Tibial nerve (tissue), 4 donors: ENCODE results near the gene SLC39A11. TPM values are rescaled to one million over a fixed set of nuclear protein-coding genes. Genes with fewer than 3 reads are reported as not detected.

ENCODE experiments used
- DNase-seq, 2 donors: peaks; one replicate each; pipeline ENCODE4 v3.0.0-alpha.2; 2019; ENCODE audit warnings: low spot score in 2 of 2
- H3K27ac ChIP-seq, 4 donors: fragments of 200-600 bp; sonication (generic) in 3 of 4; one replicate each; pipeline ENCODE4 v1.5.1; 2017 to 2019; ENCODE audit warnings: mild to moderate bottlenecking in 1 of 4
- H3K27me3 ChIP-seq, 2 donors: fragments of 200-600 bp; sonication (generic) in 1 of 2; one replicate each; pipeline versions ENCODE4 v1.5.1 to v1.6.0; 2017 to 2019
- H3K36me3 ChIP-seq, 3 donors: fragments of 200-600 bp; sonication (generic); one replicate each; pipeline ENCODE4 v1.5.1; 2018 to 2019
- H3K4me1 ChIP-seq, 4 donors: fragments of 200-600 bp; sonication (generic) in 3 of 4; one replicate each; pipeline ENCODE4 v1.5.1; 2017 to 2019
- H3K4me3 ChIP-seq, 4 donors: fragments of 200-600 bp; sonication (generic) in 3 of 4; one replicate each; pipeline ENCODE4 v1.5.1; 2017 to 2019; ENCODE audit warnings: mild to moderate bottlenecking in 1 of 4, moderate library complexity in 1 of 4
- H3K9me3 ChIP-seq, 4 donors: fragments of 200-600 bp; sonication (generic) in 3 of 4; one replicate each; pipeline ENCODE4 v1.5.1; 2017 to 2019
- EP300 ChIP-seq, 2 donors: sonication (generic); formaldehyde crosslinking; IDR thresholded peaks; one replicate each; pipeline ENCODE4 v1.6.1; 2017; ENCODE audit warnings: antibody characterized with exemption in 2 of 2, mild to moderate bottlenecking in 1 of 2
- POLR2A ChIP-seq, 2 donors: fragments of 450-650 bp; IDR thresholded peaks; one replicate each; pipeline ENCODE4 v1.6.1; 2017; ENCODE audit warnings: antibody characterized with exemption in 2 of 2, mild to moderate bottlenecking in 2 of 2, moderate library complexity in 2 of 2
- WGBS, 2 donors: methylation state at CpG; one replicate each; pipeline ENCODE4 v1.1.5; 2018; 5-methylcytosine and 5-hydroxymethylcytosine counted together
- total RNA-seq, 4 donors: library from RNA; depleted of rRNA; stranded (reverse); fragments of >200 nt; gene quantifications; one replicate each; pipeline ENCODE4 v1.1.0, GENCODE V29; 2016
- TF ChIP-seq, protein P1 (sequence below), 5 experiments: fragments of 200-600 bp in 3 of 5; fragments of 450-650 bp in 2 of 5; sonication (generic) in 3 of 5; IDR thresholded peaks; one replicate each; pipeline ENCODE4 v1.5.1; 2016 to 2019; ENCODE audit warnings: antibody characterized with exemption in 5 of 5, mild to moderate bottlenecking in 3 of 5, moderate library complexity in 2 of 5

SLC39A11 gene
- total RNA-seq, 4 donors from 2014 or later, result 19.9 to 48.4 (median 37.5) TPM

DNA sequence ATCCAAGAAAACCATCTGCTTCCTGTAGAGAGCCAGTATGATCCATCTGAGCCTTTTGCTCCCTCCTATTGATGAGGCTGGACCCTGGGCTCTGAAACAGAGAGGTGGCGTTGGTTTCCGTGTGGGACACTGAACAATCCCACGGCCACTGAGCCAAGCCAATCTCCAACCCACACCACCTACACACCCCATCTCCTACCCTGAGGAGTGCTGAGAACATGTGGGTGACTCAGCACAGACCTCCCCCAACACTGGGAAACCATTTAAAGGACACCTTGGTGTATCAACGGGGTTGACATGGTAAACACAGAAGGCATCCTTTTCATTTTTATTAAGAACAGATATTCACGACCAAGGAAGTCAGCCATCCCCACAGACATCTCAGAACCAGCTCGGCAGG, 332.1 kb downstream of the SLC39A11 start:
- Histone ChIP-seq H3K36me3 (peaks cover 0 to 12% (median 0%) of the 10 kb centered on the region in 3 donors), H3K27ac (no peak overlapping the region), H3K9me3 (peaks cover 0 to 5% (median 0%) of the 10 kb centered on the region in 4 donors), H3K4me3 (no peak overlapping the region), H3K27me3 (no peaks in the 10 kb centered on the region), H3K4me1 (no peaks in the 10 kb centered on the region)
- TF ChIP-seq EP300 (IDR thresholded peaks at IDR 0.05), result no peak
- TF ChIP-seq POLR2A (IDR thresholded peaks at IDR 0.05), result no peak
- TF ChIP-seq, protein P1, sequence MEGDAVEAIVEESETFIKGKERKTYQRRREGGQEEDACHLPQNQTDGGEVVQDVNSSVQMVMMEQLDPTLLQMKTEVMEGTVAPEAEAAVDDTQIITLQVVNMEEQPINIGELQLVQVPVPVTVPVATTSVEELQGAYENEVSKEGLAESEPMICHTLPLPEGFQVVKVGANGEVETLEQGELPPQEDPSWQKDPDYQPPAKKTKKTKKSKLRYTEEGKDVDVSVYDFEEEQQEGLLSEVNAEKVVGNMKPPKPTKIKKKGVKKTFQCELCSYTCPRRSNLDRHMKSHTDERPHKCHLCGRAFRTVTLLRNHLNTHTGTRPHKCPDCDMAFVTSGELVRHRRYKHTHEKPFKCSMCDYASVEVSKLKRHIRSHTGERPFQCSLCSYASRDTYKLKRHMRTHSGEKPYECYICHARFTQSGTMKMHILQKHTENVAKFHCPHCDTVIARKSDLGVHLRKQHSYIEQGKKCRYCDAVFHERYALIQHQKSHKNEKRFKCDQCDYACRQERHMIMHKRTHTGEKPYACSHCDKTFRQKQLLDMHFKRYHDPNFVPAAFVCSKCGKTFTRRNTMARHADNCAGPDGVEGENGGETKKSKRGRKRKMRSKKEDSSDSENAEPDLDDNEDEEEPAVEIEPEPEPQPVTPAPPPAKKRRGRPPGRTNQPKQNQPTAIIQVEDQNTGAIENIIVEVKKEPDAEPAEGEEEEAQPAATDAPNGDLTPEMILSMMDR (IDR thresholded peaks at IDR 0.05), result no peak
- no peak for DNase-seq
- 89 to 92% methylated on average over 6 of the region's 6 CpGs for WGBS, 2 donors

GRCh38 chr17:72759301-72759700, 333.2 kb downstream of the SLC39A11 start:
- H3K9me3 ChIP-seq, result peaks cover 0 to 5% (median 0%) of the 10 kb centered on the region in 4 donors
- H3K4me1 ChIP-seq, result no peaks in the 10 kb centered on the region
- 60 to 71% methylated on average over 2 of the region's 2 CpGs for WGBS, 2 donors
- H3K27me3 ChIP-seq, result no peaks in the 10 kb centered on the region
- peaks cover 0 to 12% (median 0%) of the 10 kb centered on the region in 3 donors for H3K36me3 ChIP-seq
- H3K27ac ChIP-seq, result no peak overlapping the region
- no peak overlapping the region for H3K4me3 ChIP-seq
- no peak for TF ChIP-seq EP300 (IDR thresholded peaks at IDR 0.05)
- TF ChIP-seq, protein P1 (IDR thresholded peaks at IDR 0.05), result no peak
- TF ChIP-seq POLR2A (IDR thresholded peaks at IDR 0.05), result no peak
- DNase-seq, result no peak

- Histone ChIP-seq H3K27me3 (no peaks in the 10 kb centered on the region), H3K4me1 (no peaks in the 10 kb centered on the region), H3K4me3 (no peak overlapping the region), H3K36me3 (peaks cover 0 to 12% (median 0%) of the 10 kb centered on the region in 3 donors), H3K9me3 (peaks cover 0 to 5% (median 0%) of the 10 kb centered on the region in 4 donors), H3K27ac (no peak overlapping the region)
- TF ChIP-seq, protein P1 (IDR thresholded peaks at IDR 0.05), result no peak
- TF ChIP-seq POLR2A (IDR thresholded peaks at IDR 0.05) (no peak), EP300 (IDR thresholded peaks at IDR 0.05) (no peak)
- 96 to 97% methylated on average over 3 of the region's 3 CpGs for WGBS, 2 donors
- no peak for DNase-seq
These were observed 336.2 kb downstream of the SLC39A11 start for GRCh38 chr17:72756256-72756655.

DNA sequence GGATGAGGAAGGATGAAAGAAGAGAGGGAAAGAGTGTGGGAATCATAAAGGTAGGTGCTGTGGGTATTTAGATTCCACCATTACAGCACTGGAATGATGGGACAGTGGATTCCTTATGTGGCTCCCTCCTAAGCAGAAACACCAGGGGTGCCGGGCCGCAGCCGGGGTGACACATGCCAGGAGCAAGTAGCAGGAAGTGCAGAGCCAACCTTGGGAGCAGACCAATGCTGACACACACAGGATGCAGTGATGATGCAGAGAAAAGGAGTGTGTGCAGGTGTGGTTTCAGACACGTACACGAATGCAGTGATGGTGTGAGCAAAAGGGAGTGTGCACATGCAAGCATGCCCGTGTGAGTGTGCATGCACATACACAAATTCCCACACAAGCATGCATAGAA, 338.0 kb downstream of the SLC39A11 start:
- no peak for TF ChIP-seq POLR2A (IDR thresholded peaks at IDR 0.05)
- TF ChIP-seq EP300 (IDR thresholded peaks at IDR 0.05), result no peak
- TF ChIP-seq, protein P1 (IDR thresholded peaks at IDR 0.05), result no peak

DNA sequence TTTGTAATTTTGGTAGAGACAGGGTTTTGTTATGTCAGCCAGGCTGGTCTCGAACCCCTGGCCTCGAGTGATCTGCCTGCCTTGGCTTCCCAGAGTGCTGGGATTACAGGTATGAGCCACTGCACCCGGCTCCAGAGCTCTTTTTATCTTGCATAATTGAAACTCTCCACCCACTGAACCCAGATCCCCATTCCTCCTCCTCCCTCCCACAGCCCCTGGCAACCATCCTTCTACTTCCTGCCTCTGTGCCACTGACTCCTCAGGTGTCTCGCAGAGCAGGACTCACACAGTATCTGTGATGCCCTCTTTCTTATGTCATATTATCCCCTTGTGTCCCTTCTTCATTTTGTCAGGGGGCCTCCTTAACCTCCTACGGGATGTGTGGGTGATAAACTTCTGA, 340.7 kb downstream of the SLC39A11 start:
- no peak for DNase-seq
- Histone ChIP-seq H3K9me3 (peaks cover 0 to 5% (median 0%) of the 10 kb centered on the region in 4 donors), H3K36me3 (peaks cover 0 to 12% (median 0%) of the 10 kb centered on the region in 3 donors), H3K27ac (no peak overlapping the region), H3K4me3 (no peak overlapping the region), H3K4me1 (no peaks in the 10 kb centered on the region), H3K27me3 (no peaks in the 10 kb centered on the region)
- TF ChIP-seq POLR2A (IDR thresholded peaks at IDR 0.05) (no peak), EP300 (IDR thresholded peaks at IDR 0.05) (no peak)
- TF ChIP-seq, protein P1 (IDR thresholded peaks at IDR 0.05), result no peak
- WGBS, 2 donors, result 78% methylated on average over 5 of the region's 5 CpGs

More for the DNA sequence above, 338.0 kb downstream of the SLC39A11 start:
- Histone ChIP-seq H3K4me3 (no peak overlapping the region), H3K9me3 (peaks cover 0 to 5% (median 0%) of the 10 kb centered on the region in 4 donors), H3K4me1 (no peaks in the 10 kb centered on the region), H3K27me3 (no peaks in the 10 kb centered on the region), H3K36me3 (peaks cover 0 to 12% (median 0%) of the 10 kb centered on the region in 3 donors), H3K27ac (no peak overlapping the region)
- no peak for DNase-seq
- 83 to 95% methylated on average over 6 of the region's 6 CpGs for WGBS, 2 donors
